ENCODE data around the gene PGBD5. TPM values are rescaled to one million over a fixed set of nuclear protein-coding genes. Genes with fewer than 3 reads are reported as not detected.

PGBD5 gene
- total RNA-seq, 2 experiments from 2014 or later = not detected

DNA sequence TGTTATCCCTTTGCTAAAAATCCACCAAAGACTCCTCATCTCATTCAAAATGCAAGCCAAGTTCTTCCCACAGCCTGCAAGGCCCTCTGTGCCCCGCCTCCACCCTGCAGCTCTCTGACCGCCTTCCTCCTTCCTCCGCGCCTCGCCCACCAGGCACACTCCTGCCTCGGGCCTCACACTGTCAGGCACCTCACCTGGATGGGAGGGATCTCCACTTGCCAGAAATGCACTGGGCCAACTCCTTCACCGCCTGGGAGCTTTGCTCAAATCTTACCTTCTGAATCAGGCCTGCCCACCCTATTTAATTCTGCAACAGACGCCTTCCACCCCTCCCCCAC, 26.2 kb downstream of the PGBD5 start:
- Histone ChIP-seq H3K79me2 (ENCODE audit: insufficient read depth, low read depth, low read length) (no peaks in the 10 kb centered on the region), H3K9me2 (ENCODE audit: insufficient read depth, low read length) (no peaks in the 10 kb centered on the region), H3K4me2 (ENCODE audit: low read length) (no peak overlapping the region), H3K4me1 (ENCODE audit: insufficient read depth, low read length, poor library complexity, severe bottlenecking) (no peaks in the 10 kb centered on the region), H3K36me3 (ENCODE audit: insufficient read depth, low read length) (no peaks in the 10 kb centered on the region), H2AFZ (ENCODE audit: low read length) (no peak overlapping the region), H4K20me1 (ENCODE audit: insufficient read depth, low read length) (no peaks in the 10 kb centered on the region), H3K4me3 (ENCODE audit: low read depth, low read length, poor library complexity, severe bottlenecking) (no peak overlapping the region), H3K9me3 (ENCODE audit: low read length) (no peaks in the 10 kb centered on the region), H3K27ac (ENCODE audit: low read depth, low read length, poor library complexity, severe bottlenecking) (no peak overlapping the region)
- no peak for TF ChIP-seq EZH2phosphoT487 (IDR thresholded peaks at IDR 0.05; ENCODE audit: borderline replicate concordance, low read depth, low read length)
- TF ChIP-seq, protein P1, sequence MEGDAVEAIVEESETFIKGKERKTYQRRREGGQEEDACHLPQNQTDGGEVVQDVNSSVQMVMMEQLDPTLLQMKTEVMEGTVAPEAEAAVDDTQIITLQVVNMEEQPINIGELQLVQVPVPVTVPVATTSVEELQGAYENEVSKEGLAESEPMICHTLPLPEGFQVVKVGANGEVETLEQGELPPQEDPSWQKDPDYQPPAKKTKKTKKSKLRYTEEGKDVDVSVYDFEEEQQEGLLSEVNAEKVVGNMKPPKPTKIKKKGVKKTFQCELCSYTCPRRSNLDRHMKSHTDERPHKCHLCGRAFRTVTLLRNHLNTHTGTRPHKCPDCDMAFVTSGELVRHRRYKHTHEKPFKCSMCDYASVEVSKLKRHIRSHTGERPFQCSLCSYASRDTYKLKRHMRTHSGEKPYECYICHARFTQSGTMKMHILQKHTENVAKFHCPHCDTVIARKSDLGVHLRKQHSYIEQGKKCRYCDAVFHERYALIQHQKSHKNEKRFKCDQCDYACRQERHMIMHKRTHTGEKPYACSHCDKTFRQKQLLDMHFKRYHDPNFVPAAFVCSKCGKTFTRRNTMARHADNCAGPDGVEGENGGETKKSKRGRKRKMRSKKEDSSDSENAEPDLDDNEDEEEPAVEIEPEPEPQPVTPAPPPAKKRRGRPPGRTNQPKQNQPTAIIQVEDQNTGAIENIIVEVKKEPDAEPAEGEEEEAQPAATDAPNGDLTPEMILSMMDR (conservative IDR thresholded peaks at IDR 0.05; ENCODE audit: low read length) = no peak
- intact Hi-C loops (cut with micrococcal nuclease; ENCODE audit: unreplicated experiment) = no loop called here
- ChIA-PET POLR2A (no interaction called here), CTCF (ENCODE audit: unreplicated experiment) (no interaction called here)
- DNase-seq (ENCODE audit: low spot score) = no peak
- no TSS peak for BruUV-seq (replicated peaks)

DNA sequence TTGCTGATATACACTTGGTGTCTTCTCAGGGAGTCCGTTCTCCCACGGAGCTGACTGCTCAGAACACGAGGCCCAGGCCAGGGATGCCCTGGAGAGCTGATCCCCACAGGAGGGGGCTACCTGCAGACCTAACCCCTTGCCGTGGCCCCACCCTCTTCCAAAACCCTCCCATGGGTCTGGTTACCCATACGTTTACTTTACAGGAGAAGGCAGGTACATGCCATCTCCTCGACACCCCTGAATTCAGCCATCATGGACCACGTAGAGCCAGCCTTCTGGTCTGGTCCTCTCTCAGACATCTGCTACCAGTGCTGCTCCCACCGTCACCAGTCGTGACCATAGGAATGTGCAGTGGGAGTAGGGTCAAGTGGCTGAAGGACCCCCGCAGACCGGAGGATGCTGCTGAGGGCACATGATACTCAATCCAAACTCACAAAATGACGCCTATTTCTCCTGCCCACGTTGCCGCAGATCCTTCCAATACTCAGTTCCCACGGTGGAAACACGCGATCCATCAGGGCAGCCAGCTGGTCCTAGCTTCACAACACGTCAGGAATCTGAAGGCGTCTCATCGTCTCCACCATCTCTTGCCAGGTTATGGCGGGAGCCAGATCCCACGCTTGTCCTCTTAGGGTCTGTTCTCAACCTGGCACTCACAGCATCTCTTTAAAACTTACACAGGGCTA, 26.7 kb downstream of the PGBD5 start:
- ChIA-PET POLR2A (interaction anchor here (0.6 kb wide), 1 partner anchor 91 kb away, joined by 4 read pairs; no protein-coding TSS in a partner anchor), CTCF (ENCODE audit: unreplicated experiment) (no interaction called here)
- Histone ChIP-seq H3K27ac (ENCODE audit: low read depth, low read length, poor library complexity, severe bottlenecking) (no peak overlapping the region), H4K20me1 (ENCODE audit: insufficient read depth, low read length) (no peaks in the 10 kb centered on the region), H3K4me3 (ENCODE audit: low read depth, low read length, poor library complexity, severe bottlenecking) (no peak overlapping the region), H3K9me3 (ENCODE audit: low read length) (no peaks in the 10 kb centered on the region), H3K4me2 (ENCODE audit: low read length) (no peak overlapping the region), H3K4me1 (ENCODE audit: insufficient read depth, low read length, poor library complexity, severe bottlenecking) (no peaks in the 10 kb centered on the region), H3K9me2 (ENCODE audit: insufficient read depth, low read length) (no peaks in the 10 kb centered on the region), H3K79me2 (ENCODE audit: insufficient read depth, low read depth, low read length) (no peaks in the 10 kb centered on the region), H3K36me3 (ENCODE audit: insufficient read depth, low read length) (no peaks in the 10 kb centered on the region), H2AFZ (ENCODE audit: low read length) (no peak overlapping the region)
- TF ChIP-seq EZH2phosphoT487 (IDR thresholded peaks at IDR 0.05; ENCODE audit: borderline replicate concordance, low read depth, low read length) = no peak
- no peak for DNase-seq (ENCODE audit: low spot score)
- no TSS peak for BruUV-seq (replicated peaks)
- intact Hi-C loops (cut with micrococcal nuclease; ENCODE audit: unreplicated experiment) = no loop called here

DNA sequence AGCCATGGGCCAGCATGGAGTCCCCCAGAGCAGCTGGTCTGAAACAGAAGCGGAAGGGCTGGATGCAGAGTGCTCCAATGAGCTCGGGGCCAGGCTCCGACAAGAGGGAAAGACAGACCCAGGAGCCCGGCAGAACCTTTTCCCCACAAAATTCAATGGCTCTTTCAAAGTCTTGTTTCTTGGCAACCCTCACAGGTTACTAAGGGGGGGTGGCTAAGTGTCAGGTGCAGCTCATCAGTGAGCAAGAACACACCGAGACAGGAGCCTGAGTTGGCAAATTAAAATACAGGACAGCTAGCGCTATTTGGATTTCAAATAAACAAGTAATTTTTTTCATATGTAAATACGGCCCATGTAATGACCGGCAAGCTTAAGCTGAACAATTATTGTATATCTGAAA, 27.3 kb downstream of the PGBD5 start:
- H4K20me1 ChIP-seq (ENCODE audit: insufficient read depth, low read length) = no peaks in the 10 kb centered on the region
- no peak overlapping the region for H3K4me3 ChIP-seq (ENCODE audit: low read depth, low read length, poor library complexity, severe bottlenecking)
- no peaks in the 10 kb centered on the region for H3K79me2 ChIP-seq (ENCODE audit: insufficient read depth, low read depth, low read length)
- H3K27ac ChIP-seq (ENCODE audit: low read depth, low read length, poor library complexity, severe bottlenecking) = no peak overlapping the region
- no peaks in the 10 kb centered on the region for H3K9me3 ChIP-seq (ENCODE audit: low read length)
- DNase-seq (ENCODE audit: low spot score) = no peak
- no peaks in the 10 kb centered on the region for H3K4me1 ChIP-seq (ENCODE audit: insufficient read depth, low read length, poor library complexity, severe bottlenecking)
- POLR2A ChIA-PET = interaction anchor here (0.6 kb wide), 1 partner anchor 91 kb away, joined by 4 read pairs; no protein-coding TSS in a partner anchor
- no peak overlapping the region for H3K4me2 ChIP-seq (ENCODE audit: low read length)
- H2AFZ ChIP-seq (ENCODE audit: low read length) = no peak overlapping the region
- intact Hi-C loops (cut with micrococcal nuclease; ENCODE audit: unreplicated experiment) = no loop called here
- H3K9me2 ChIP-seq (ENCODE audit: insufficient read depth, low read length) = no peaks in the 10 kb centered on the region
- no peak for TF ChIP-seq EZH2phosphoT487 (IDR thresholded peaks at IDR 0.05; ENCODE audit: borderline replicate concordance, low read depth, low read length)
- TF ChIP-seq, protein P1 (conservative IDR thresholded peaks at IDR 0.05; ENCODE audit: low read length) = no peak
- no peaks in the 10 kb centered on the region for H3K36me3 ChIP-seq (ENCODE audit: insufficient read depth, low read length)
- BruUV-seq (replicated peaks) = no TSS peak
- CTCF ChIA-PET (ENCODE audit: unreplicated experiment) = no interaction called here

Data from OCI-LY7 (cell line).